Activated CD4-positive, alpha-beta T cell treated with anti-CD3 and anti-CD28 coated beads, Interleukin-2, amount 50 U/mL, for 24 hours (primary cell): ENCODE results near the gene NARF.
"Not testable (repeated sequence)": the region's sequence is repeated elsewhere in the genome, so short reads cannot be mapped to it uniquely, and the experiment has no call there.

ENCODE experiments used
- DNase-seq, 2 donors: peaks; one replicate each; pipeline ENCODE4 v3.0.0-alpha.2; 2020; ENCODE audit warnings: low read depth in 1 of 2, low spot score in 1 of 2

NARF gene

DNA sequence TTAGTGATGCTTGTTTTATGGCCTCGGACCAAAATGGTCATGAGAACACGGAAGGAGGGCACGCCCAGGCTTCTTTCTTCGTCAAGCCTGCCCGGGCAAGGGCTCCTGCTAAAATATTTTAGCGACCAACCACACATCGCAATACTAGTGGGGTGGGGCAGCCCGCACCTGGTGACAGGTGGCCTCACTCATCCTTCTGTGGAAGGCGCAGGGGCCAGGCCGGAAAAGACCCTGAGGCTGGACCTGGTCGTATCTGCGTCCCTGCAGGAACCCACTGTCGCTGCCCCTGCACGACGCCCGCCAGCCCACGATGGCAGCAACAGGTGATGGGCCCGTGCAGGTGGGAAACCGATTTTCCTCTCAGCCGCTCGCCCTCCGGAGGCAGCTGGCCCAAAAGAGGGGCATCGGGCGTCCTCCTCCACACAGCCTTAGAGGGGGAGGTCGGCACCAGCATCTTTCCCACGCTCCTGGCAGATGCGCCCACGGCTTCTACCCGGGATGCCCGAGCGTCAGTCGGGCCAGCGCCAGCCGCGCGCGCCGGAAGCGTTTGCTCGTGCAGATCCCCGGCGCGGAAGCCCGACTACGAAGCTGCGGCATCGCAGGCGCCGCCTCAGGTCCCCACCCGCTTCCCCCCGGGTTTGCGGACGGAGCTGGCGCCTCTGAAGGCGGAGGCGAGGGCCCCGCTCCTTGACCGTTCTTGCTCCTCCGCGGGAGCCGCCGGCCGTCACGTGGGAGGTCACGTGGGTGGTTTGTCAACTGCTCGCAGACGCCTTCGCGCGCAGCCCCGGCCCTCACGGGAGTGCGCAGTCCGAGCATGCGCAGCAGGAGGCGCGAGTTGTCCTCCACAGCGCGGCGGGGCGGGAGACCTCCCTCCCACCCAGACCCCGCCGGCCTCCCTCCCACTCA lies 38.2 kb downstream of the NARF start:
- peak; percentile 81 to 87 for DNase-seq

DNA sequence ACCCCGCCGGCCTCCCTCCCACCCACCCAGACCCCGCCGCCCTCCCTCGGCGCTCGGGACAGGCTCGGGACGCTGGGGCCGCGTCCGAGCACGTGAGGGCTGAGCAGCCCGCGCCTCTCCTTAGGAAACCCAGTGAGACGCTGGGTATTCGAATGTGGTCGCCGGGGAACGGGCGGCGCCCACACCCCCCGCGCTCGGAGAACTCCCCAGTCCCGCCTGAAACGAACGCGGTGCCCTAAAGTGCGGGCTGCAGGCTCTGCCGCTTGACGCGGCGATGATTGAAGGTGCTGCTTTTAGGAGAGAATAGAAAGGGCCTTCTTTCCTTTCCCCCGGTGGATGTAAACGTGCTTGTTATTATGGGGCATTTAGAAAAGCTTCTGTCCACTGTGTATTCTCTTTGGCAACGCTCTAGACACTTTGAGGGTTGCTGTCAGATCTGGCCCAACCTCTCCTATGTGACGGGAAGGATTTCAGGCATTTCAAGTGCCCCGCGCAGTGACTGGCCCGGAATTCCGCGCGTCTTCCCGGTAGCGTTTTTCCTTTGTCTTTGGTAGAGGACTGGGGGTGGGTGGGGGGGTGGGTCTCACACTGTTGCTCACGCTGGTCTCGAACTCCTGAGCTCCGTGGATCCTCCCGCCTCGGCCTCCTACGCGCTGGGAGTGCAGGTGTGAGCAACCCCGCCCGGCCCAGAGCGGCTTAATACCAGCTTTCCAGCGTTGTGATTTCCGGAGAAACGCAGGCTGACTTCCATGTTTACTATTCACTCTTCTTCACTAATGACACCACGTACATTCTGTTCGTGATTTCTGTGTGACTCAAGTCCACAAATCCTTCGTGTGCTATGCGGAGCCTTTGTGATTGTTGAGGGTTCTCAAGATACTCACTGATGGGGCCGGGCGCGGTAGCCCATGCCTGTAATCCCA lies 39.2 kb downstream of the NARF start:
- peak in 1 of 2 donors; percentile 21 for DNase-seq

GRCh38 chr17:82502207-82502606 lies 43.7 kb downstream of the NARF start:
- DNase-seq, result no peak

- no peak for DNase-seq
Observed at GRCh38 chr17:82503094-82503727, 44.7 kb downstream of the NARF start.

DNA sequence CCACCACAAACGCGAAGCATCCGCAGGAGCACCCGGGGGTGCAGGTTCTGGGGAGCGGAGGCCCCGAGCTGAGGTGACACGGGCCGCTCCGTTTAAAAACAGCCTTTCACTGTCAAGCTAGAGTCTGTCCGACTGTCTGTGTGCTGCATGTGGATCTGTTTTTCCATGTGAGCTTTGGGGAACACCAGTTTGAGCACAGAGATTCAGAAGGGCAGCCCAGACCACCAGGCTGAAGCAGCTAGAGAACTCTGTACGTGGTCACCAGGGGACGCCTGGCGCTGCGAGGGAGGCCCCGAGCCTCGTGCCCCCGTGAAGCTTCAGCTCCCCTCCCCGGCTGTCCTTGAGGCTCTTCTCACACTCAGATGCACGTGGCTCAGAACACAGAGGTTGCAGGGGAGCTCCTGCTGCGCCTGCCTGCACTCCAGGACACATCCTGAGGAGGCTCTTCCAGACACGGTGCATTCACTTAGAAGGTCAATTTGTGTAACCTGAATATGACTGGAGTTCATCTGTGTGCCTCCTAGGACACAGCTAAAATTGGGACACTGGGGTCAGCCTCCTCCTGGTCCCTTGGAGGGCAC lies 45.3 kb downstream of the NARF start:
- DNase-seq, result no peak

DNA sequence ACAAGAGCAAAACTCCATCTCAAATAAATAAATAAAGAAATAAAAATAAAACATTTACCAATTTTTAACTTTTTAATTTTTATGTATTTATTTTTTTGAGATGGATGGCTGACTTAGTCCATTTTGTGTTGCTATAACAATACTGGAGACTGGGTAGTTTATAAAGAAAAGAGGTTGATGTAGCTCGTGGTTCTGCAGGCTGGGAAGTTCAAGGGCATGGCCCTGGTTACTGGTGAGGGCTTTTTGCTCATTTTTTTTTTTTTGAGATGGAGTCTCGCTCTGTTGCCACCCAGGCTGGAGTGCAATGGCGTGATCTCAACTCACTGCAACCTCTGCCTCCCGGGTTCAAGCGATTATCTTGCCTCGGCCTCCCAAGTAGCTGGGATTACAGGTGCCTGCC lies 46.8 kb downstream of the NARF start:
- no peak for DNase-seq

GRCh38 chr17:82506402-82506801 lies 47.9 kb downstream of the NARF start:
- DNase-seq, result not testable (repeated sequence)

GRCh38 chr17:82507631-82508175 lies 49.2 kb downstream of the NARF start:
- DNase-seq, result no peak

- DNase-seq, result not testable (repeated sequence)
Observed at GRCh38 chr17:82511642-82512041, 53.1 kb downstream of the NARF start.

DNA sequence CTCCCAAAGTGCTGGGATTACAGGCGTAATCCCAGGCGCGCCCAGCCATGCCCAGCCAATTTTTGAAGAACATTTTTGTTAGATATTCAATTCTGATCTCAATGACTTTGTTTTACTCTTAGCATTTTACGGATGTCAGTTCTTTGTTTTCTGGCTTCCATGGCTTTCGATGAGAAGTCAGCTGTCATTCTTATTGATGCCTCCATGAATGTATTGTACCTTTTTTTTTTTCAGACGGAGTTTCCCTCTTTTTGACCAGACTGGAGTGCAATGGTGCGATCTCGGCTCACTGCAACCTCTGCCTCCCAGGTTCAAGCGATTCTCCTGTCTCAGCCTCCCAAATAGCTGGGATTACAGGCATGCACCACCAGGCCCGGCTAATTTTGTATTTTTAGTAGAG lies 55.3 kb downstream of the NARF start:
- DNase-seq, result not testable (repeated sequence)

DNA sequence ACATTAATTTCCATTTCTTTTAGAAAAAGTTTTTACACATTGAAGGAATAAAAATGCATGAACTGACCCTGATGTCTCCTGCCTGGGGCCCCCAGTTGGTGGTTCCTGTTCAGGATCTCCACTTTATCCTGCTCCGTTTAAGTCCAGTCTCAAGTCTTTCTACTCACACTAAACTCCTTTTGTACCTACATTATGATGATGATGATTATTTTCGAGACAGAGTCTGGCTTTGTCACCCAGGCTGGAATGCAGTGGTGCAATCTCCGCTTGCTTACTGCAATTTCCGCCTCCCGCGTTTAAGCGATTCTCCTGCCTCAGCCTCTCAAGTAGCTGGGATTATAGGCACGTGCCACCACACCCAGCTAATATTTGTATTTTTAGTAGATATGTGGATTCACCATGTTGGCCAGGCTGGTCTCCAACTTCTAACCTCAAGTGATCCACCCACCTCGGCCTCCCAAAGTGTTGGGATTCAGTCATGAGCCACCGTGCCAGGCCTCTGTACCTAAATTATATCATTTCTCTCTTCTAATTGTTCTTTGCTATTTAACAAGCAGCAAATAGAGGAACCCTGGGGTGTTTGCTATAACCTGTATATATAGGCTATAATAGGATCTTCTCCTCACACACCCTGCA lies 58.8 kb downstream of the NARF start:
- DNase-seq, result no peak

GRCh38 chr17:82518826-82519810 lies 60.6 kb downstream of the NARF start, which contains the start of gene FOXK2:
TSS of gene FOXK2 (plus strand) at chr17:82519732. CDS start at chr17:82519889, 157 bp downstream.
- DNase-seq, result peak; percentile 85 to 86

- peak in 1 of 2 donors; percentile 14 for DNase-seq
Observed at GRCh38 chr17:82519971-82520903, 61.7 kb downstream of the NARF start.

DNA sequence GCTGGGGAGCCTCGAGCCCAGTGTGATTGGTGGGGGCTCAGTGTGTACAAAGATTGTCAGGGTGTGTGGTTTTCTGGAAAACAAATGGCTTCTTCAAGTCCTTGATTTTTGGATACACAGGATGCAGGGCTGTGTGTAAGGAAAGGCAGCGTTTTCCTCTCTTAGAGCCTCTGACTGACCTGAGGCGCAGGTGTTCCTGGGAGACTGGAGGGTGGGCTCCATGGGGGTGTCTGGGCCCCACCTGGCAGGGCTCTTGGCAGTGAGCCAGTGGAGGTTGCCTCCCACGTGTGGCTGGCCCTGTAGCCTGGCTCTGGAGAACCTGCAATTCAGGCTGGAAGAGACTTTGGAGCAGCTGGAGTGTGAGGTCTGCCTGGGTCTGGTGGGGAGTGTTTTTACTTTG lies 66.0 kb downstream of the NARF start:
- no peak for DNase-seq

GRCh38 chr17:82525712-82526111 lies 67.2 kb downstream of the NARF start:
- no peak for DNase-seq

- DNase-seq, result no peak
Observed at GRCh38 chr17:82527898-82528297, 69.4 kb downstream of the NARF start.

DNA sequence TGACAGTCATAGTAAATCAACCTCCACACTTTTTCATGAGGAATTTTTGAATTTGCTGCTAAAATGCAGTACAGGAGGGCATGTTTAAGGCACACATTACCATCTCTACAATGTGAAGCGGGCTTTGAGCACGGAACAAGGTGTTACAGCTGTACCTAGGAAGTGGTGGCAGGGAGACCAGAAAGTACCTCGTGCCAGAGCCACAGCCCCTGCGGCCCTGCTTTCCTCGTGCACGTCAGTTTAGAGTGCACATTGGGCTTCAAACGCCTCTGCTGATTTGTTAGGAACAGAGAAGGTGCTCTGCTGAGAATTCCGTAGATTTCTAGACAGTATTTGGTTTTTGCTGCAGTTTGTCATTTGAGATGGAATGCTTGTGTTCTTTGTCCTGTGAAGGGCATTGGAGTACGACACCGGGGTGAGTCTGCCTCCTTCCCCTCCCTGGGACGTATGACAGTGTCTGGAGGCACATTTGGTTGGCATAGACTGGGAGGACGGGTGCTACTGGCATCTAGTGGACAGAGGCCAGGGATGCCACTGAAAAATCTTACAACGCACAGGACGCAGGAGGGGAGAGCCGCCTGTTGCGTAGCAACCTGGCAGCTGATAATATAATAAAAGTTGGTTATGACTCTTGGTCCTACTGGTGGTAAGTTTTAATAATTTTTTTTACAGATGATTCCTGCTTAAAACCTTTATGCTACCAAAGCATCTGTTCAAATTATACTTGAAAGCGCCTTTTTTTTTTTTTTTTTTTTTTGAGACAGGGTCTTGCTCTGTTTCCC lies 70.1 kb downstream of the NARF start:
- no peak for DNase-seq
